ENCODE measurements around the gene BMP7. TPM values are rescaled to one million over a fixed set of nuclear protein-coding genes. Genes with fewer than 3 reads are reported as not detected.
"Not testable (repeated sequence)": the region's sequence is repeated elsewhere in the genome, so short reads cannot be mapped to it uniquely, and the experiment has no call there.

Gene BMP7
- total RNA-seq, 1 donor from 2014 or later, result not detected

DNA sequence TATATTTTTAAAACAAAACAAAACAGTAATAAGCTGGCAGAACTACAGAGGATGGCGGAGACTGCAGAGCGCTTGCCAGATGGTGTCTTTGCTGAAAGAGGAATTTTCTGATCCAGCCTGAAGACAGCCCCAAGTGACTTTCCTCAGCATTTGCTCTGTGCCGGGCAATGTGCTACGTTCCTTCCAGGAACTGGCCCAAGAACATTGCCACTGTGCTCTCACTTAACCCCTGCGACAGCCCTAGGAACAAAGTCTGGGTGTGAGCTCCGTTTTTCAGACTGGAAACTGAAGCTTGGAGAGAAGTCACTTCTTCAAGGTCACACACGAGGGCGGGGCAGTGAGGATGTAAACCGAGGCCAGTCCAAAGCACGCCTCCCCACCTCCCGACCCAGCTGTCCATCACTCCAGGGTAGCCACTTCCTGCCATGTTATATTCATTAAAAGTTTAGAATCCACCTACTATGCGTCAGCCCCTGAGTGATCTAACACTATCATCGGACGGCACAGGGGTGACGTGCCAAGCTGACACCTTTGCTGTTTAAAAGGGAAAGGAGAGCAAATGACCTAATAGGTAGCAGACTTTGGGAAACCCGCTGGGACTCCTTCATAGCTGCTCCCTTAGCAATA, 22.3 kb upstream of the BMP7 start:
- DNase-seq (ENCODE audit: low read depth, low spot score), result no peak

DNA sequence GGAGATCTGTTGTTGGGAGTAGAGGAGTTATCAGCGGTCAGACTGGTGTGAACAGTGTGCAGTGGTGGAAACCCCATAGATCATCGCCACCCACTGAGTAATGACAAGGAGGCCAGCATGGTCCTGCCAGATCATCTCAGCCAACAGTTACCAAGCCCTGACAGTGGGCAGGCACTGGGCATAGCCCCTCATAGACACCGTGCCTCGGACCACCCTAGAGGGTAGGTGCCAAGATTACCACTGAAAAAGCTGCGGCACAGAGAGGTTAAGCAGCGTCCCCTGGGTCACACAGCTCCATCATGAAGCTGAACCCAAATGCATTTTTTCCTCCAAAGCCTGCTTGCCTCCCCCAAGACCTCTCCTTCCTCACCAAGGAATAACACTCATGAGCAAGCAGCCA, 21.5 kb upstream of the BMP7 start:
- DNase-seq (ENCODE audit: low read depth, low spot score), result no peak

DNA sequence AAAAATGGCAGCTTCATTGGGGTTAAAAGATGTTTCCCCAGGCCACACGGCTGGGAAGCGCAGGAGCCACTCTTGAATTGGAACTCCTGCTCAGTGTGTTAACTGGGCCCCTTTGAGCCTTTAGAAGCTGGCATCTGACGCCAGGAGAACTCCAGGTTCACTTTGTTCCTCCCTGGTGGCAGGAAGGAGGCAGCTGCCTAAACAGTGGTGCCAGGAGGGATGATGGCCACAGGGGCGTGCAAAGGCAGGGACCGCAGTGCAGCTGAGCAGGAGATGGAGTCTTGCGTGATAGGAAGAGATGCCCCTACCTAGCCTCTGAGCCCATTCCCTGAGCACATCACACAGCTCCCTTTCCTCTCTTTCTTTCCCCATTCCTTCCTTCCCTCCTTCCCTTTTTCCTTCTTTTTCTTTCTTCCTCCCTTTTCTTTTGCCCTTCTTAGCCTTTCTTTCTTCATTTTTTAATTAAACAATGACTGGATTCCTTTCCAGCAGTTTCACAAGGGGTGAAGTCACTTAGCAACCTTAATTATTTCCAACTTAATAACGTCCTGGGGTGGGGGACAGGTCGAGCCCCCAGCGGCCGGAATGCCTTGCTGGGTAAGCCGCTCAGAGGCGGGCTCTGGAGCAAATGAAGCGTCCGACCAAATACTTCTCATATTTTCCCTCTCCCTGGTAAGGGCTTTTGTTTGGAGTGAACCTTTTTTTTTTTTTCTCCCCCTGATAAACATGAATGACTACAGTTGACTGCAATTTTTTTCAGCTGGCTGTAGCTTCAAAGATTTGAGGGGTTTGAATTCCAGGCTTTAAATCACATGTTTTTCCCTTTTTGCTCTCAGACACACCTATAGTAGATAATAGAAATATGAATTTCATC, 20.8 kb upstream of the BMP7 start:
- no peak for DNase-seq (ENCODE audit: low read depth, low spot score)

DNA sequence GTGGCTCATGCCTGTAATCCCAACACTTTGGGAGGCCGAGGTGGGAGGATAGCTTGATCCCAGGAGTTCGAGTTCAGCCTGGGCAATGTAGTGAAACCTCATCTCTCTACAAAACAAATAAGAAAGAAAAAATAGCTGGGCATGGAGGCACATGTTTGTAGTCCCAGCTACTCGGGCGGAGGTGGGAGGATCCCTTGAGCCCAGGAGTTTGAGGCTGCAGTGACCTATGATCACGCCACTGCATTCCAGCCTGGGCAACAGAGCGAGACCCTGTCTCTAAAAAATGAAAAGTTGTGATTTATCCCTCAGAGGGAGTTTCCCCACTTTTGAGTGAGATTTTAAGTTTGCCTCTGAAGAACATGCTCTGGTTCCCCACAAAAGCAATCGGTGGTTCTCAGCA, 17.4 kb upstream of the BMP7 start:
- DNase-seq (ENCODE audit: low read depth, low spot score), result no peak

DNA sequence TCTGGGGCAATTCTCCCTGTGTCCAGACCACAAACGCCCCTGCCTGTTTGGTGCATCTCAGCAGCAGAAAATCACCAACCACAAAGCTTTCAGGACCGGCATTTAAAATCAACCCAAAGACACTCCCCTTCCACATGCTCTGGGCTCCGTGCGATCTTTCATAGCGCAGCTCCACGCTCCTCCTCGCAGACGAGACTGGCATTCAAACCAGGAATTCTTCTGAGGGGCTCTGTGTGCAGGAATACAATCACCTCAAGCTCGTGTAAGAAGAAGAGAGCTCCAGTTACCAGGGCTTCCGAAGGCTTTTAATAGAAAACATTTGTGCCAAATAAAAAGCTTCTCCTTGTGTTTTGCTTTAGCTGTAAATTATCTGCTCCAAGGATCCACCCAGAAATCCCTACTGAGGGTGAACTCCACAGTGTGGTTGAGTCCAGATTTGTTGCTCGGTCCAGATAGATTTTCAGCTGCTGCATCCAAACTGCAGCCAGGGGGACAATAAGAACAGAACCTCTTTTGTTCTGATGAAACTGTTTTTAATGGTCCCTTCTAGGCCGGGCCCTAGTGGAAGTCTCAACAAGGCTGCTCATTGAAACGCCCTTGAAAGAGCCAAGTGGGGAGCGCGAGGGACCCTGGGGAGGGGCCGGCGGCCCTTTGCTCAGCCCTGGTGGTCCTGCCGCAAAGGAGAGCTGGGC, 16.4 kb upstream of the BMP7 start:
- no peak for DNase-seq (ENCODE audit: low read depth, low spot score)

DNA sequence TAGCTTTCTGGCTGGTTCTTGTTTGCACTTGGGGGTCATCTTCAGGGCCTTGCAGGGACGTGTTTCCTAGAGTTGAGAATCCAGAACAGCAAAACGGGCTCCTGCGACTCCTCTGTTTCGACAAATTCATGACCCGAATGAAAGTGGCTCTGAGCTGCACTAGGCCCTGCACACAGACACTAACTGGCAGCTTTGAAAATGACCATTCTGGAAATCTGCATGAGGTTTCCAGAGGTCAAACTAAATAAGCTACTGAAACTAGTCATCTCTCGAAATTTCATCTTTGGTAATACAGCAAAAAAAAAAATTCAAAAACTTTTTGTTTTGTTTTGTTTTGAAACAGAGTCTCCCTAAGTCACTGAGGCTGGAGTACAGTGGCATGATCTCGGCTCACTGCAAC, 15.5 kb upstream of the BMP7 start:
- no peak for DNase-seq (ENCODE audit: low read depth, low spot score)

DNA sequence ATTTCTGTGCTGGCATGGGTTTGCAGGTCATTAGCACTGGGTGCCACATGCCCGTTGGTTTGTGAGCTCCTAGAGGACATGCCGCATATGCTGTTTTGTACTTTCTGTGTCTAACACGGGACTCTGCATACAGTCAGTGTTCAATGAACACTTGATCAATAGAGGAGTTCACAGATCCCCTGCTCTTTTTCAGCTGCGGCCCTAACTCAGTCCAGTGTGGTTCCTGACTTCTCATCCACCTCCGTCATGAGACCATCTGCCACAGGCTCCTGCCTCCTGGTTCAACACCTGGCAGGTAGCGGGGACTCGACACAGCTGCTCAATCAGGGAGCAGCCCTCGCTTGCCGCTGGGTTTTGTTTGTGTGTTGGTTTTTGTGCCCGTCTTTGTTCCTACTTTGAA, 13.8 kb upstream of the BMP7 start:
- DNase-seq (ENCODE audit: low read depth, low spot score), result no peak

DNA sequence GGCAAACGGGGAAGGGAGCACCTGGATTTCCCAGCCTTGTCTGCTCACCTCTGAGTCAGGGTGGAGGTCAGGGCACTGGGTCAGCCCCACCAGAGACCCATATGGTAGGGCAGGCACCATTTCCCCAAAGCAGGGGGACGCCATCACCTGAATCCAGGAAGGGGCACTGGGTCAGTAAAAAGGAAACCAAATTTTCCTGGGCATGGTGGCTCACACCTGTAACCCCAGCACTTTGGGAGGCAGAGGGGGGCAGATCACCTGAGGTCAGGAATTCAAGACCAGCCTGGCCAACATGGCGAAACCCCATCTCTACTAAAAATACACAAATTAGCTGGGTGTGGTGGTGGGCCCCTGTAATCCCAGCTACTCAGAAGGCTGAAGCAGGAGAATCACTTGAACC, 13.1 kb upstream of the BMP7 start:
- not testable (repeated sequence) for DNase-seq (ENCODE audit: low read depth, low spot score)

DNA sequence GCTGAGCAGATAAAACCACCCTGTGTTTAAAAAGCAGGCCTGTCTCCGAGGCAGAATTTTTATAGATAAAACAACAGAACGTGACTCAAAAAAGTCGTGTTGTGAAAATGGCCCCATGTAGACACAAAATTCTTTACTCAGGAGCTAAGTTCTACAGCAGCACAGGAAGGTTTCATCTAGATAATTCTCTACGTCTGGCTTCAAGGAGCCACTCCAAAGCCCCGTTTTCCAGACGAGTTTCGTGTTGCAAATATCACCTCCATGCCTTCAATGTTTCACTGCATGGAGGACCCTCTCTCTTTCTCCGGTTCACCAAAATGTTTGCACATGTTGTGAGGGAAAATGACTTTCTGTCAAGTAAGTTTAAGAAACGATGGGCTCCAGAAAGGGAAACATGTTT, 12.0 kb upstream of the BMP7 start:
- no peak for DNase-seq (ENCODE audit: low read depth, low spot score)

DNA sequence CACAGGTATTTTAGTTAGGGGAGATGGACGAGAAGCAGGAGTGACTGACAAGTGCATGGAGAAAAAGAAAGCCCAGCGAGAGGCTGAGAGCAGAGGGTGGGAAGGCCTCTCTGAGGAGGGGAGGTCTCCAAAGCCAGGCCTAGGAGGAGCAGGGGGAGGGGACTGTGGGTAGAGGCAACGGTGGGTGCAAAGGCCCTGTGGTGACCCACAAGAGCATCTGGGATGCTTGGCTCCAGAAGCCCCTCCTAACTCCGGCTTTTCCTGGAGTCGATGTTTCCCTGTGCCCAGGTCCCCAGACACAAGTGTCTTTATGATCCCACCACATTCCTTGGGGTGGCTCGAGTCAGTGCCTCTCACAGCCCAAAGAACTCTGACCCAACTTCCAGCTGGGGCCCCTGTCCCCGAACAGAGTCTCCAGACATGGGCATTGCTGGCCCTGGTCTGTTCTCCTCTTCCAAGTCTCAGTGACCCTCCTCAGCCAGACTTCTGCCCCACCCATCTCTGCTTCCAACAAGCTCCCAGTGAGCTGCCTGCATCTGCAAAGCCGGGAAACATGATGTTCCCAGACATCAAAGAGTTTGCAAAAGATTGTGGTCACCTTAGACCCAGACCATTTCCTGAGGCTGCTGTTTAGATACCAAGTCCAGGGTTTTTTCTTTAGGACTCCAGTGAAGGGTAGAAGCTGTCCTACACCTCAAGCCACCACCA, 11.1 kb upstream of the BMP7 start:
- DNase-seq (ENCODE audit: low read depth, low spot score), result no peak

DNA sequence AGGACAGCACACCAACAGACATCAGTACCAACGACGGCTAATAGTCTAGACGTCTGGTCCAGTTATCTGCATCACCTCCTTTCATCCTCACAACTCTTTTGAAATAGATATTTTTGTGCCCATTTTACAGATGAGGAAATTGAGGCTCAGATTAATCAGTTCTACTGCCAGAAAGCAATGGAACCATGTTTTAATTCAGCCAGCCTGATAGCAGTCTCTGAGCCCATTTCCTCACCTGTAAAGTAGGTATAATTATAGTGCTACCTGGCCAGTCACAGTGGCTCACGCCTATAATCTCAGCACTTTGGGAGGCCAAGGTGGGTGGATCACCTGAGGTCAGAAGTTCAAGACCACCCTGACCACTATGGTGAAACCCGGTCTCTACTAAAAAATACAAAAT, 9.8 kb upstream of the BMP7 start:
- DNase-seq (ENCODE audit: low read depth, low spot score), result no peak

DNA sequence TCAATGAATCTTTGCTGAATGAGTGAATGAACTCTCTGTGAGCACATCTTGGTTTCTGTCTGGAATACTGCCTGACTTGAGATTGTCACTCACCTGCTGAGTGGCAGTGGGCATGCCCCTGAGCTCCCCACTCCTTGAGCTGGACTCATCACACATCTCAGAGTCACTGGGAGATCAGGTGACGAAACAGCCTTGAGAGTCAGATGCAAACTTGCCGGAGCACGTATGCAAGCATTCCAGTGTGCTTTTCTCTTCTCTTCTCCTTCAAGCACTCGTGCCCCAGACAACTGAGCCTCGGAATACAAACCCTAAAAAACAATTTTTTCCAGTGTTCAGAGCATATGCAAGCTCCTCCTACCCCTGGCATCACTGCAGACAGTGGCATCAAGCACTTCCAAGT, 9.4 kb upstream of the BMP7 start:
- no peak for DNase-seq (ENCODE audit: low read depth, low spot score)

DNA sequence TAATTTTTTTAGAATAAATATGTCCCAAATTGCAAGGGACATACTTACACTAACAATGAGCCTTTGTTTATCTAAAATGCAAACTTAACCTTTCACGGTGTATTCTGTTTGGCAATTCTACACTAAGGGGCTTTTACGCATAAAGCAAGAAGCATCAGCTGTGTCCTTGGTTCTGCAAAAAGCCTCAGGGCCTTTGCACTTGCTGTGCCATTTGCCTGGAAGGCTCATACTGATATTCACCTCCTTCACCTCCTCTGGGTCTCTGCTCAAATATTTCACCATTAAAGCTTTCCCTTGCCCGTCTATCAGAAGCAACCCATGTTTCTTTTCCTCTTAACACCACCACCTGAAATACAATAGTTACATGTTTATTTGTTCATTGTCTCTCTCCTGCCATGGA, 8.9 kb upstream of the BMP7 start:
- no peak for DNase-seq (ENCODE audit: low read depth, low spot score)

DNA sequence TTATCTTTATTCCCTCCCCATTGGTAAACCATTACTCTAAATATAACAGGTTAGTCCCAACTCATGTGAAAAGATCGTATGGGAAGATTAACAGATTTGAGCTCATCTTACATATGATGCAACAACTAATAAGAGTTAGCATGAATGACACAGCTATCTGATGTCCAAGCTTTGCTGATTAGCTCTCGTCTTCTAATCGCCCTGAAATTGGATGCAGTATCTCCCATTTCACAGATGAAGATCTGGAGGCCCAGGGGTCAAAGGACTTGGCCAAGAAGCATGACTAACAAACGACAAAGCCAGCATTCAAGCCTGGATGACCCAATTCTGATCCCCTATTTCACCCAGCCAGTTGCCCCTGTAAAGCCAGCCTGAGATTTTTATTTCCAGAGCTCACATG, 8.4 kb upstream of the BMP7 start:
- DNase-seq (ENCODE audit: low read depth, low spot score), result no peak

DNA sequence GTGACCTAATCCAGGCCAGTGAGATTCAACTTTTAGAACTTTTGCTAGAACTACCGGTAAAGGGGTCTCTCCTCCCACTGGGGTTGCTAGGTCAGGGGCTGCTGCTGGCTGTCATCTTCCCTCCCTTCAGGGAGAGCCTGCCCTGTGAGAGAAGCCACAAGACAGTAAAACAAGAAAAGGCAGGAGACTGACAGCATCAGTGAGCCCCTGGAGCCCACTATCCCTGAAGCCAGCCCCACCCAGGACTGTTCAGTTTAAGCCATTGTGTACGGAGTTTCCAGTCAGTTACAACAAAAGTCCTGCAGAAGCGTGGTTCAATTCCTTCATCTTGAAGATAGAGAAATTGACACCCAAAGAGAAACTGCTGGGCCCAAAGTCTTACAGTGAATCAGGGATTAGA, 7.9 kb upstream of the BMP7 start:
- no peak for DNase-seq (ENCODE audit: low read depth, low spot score)

DNA sequence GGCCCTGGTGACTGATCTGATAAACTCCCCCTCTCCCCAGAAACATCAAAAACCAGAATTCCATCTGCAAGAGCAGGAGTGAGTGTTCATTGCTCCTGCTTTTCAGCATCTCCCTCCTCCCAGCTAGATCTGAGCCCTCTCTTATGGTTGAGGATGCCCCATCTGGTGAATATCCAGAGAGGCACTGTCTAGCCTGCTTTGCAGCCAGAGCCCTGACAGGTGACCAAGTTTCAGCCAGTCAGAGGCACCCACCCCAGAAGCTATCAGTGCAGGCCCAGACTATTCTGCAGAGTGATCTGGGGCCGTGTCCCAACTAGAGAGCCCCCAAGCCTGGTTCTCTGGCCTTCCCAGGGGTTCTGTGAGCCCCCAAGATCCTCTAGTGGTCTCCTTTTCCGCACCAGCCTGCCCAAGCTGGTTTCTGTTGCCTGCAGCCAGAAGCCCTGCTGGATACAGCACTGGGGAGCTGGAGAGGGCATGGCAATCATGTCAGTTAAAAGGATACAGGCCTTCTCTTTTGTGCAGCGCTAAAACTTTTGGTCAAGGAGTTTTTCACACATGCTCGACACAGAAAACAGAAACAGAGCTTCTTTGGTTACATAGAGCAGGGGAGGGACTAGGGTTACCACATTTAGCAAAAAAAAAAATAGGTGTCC, 6.6 kb upstream of the BMP7 start:
- DNase-seq (ENCODE audit: low read depth, low spot score), result no peak

DNA sequence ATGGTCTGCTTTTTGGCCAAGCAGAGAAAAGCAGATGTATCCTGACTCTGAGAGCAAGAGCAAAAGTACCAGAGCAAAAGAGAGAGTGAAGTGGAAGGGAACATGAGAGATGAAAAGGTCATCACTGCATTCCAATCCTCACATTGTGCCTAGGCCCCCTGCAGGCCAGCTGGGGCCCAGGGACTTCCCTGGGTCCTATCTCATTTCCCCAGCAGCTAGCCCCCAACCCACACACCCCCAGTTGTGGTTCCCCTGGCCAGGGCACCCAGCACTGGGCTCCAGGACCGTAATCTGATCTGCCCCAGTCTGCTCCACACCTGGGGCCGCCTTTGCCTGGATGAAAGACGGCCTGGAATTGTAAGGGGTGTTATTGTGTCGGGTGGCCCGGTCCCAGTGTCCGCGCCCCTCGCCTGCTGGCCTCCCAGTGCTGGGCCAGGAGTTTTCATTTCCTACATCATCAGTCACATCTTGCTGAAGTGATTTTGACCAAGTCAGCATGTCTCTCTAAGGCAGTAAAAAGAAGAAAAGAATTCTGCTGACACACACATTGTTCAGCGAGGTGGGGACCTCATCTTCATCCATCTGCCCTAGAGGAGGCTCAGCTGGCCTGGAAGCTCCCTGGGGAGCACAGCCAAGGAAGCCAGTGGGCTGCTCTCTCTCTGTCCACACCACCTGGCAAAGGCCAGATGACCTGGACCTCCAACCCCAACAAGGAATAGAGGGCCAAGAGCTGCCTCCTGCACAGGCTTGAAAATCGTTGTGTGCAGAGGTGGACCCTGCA, 4.0 kb upstream of the BMP7 start:
- no peak for DNase-seq (ENCODE audit: low read depth, low spot score)

DNA sequence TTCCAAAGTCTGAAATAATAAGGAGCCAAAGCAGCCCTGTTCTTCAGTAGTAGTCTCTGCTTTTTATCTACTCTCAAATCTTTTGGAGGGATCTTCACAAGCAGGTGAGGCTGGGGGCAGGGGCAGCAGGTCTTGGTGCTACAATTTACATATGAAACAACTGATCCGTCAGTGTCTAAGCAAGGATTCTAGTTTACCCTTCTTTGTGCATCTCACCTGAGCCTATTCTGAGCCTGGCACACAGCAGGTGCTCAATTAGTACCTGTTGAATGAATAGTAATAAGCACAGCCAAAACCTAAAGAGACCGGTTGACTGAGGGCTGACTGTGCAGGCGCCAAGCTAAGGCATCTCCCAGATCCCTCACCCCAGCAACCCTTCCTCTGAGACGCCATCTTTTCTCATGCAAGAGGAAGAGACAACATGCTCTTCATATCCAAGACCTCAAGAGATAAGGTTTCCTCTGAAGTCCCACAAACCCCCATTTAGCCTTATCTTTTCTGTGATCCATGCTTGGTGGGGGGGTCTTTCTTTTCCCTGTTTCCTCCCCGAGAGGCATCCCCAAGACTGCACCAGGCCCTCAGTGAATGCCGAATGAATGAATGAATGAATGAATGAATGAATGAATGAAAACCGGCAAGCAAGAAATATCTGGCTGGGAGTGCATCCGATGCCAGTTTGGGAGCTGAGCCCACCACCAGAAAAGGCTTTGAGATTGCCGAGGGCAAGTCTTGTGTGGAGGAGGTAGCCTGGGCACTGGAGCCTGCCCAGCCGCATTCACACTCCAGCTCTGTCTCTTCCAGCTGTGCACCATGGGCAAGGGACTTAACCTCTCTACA, 2.9 kb upstream of the BMP7 start:
- DNase-seq (ENCODE audit: low read depth, low spot score), result no peak

DNA sequence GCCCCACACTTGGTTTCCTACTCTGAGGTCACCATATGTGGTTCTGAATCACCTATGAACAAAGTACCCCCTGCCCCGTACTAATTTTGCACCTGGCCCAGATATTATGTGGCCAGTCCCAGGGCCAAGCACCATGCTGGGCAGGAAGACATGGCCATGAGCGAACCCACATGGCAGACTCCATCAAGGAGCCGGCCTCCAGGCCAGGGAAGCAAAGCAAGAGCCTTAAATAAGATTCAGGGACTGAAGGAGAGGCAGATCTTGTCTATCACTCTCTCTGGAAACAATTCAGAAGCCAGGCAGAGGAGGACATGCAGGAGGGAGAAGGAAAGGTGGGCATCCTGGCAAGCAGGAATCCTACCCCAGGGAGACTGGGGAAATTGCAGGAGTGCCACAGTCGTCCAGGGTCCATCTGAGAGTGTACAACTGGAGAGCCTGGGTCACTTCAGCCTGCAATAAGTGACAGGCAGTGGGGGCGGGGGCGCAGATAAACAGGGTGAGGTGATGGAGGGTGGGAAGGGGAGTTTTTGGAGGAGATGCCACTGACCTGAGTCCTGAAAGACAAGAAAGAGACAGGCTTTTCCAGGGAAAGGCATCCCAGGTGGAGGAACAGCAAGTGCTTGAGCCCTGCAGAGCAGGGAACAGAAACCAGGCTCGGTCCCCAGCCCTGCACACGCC, 2.1 kb upstream of the BMP7 start:
- DNase-seq (ENCODE audit: low read depth, low spot score), result no peak

Data from pulmonary artery endothelial cell (primary cell).